ENCODE measurements around the gene PGLYRP2.

GRCh38 chr19:15427991-15428471 is 51.3 kb downstream of the PGLYRP2 start:
- TF ChIP-seq, protein P1, sequence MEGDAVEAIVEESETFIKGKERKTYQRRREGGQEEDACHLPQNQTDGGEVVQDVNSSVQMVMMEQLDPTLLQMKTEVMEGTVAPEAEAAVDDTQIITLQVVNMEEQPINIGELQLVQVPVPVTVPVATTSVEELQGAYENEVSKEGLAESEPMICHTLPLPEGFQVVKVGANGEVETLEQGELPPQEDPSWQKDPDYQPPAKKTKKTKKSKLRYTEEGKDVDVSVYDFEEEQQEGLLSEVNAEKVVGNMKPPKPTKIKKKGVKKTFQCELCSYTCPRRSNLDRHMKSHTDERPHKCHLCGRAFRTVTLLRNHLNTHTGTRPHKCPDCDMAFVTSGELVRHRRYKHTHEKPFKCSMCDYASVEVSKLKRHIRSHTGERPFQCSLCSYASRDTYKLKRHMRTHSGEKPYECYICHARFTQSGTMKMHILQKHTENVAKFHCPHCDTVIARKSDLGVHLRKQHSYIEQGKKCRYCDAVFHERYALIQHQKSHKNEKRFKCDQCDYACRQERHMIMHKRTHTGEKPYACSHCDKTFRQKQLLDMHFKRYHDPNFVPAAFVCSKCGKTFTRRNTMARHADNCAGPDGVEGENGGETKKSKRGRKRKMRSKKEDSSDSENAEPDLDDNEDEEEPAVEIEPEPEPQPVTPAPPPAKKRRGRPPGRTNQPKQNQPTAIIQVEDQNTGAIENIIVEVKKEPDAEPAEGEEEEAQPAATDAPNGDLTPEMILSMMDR (IDR thresholded peaks at IDR 0.05) = no peak
- no peak for TF ChIP-seq POLR2A (IDR thresholded peaks at IDR 0.05)
